ENCODE data around the gene HOXB4. TPM values are rescaled to one million over a fixed set of nuclear protein-coding genes. Genes with fewer than 3 reads are reported as not detected.

The HOXB4 gene
- total RNA-seq, 2 donors from 2014 or later: 5.0 to 6.9 TPM

- no peak for DNase-seq (ENCODE audit: low spot score)
- intact Hi-C loops (cut with DNase I): no loop called here
These were observed 12.0 kb downstream of the HOXB4 start for GRCh38 chr17:48565925-48566710.

DNA sequence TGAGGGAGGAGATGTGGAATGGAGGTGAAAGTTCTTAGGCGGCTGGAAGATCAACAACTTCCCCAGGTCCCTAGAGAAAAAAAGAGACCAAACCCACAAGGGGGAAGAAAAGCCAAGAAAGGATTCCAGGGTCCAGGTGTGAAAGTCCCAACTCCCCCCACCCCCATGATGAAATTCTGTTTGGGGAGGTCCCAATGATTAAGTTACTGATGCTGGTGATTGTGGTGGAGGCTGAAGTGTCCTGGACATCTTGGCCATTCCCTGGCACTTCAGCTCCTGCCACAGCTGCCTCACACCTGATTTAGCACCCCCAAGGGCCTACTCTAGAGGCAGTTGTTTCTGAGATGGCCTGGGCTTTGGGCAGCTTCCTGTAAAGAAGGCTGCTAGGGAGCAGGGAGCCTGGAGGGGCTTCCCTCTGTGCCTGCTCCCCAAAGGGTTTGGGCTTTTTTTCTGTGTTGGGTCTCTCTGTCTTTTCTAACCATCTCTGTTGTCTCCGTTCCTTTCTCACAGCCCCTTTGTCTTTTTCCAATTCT, 13.1 kb downstream of the HOXB4 start:
- DNase-seq (ENCODE audit: low spot score): no peak
- intact Hi-C loops (cut with DNase I): no loop called here

GRCh38 chr17:48564188-48565021, 13.7 kb downstream of the HOXB4 start:
- intact Hi-C loops (cut with DNase I): no loop called here
- DNase-seq (ENCODE audit: low spot score): no peak

- intact Hi-C loops (cut with DNase I): no loop called here
- no peak for DNase-seq (ENCODE audit: low spot score)
These were observed 14.3 kb downstream of the HOXB4 start for GRCh38 chr17:48563867-48564187.

DNA sequence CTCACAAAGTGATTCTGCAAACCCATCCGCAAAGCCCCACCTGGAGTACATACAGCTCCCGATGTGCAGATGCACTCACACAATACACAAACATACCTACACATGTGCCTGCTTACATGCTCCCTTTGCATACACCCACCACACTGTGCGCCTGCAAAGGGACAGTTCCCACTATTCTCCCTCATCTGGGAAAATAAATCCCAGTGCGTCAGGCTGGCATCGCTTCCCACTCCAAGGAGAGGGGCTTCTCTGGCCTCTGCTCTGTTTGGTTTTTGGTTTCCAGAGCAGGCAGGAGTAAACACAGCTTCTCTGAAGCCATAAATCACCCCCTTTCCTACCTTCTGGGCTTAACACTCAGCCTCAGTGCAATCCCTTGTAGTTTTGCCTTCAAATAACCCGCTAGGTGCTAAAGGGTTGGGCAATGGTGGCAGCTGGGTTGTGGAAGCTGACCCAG, 14.7 kb downstream of the HOXB4 start:
- DNase-seq (ENCODE audit: low spot score): no peak
- intact Hi-C loops (cut with DNase I): no loop called here

GRCh38 chr17:48562934-48563333, 15.2 kb downstream of the HOXB4 start:
- intact Hi-C loops (cut with DNase I): no loop called here
- no peak for DNase-seq (ENCODE audit: low spot score)

DNA sequence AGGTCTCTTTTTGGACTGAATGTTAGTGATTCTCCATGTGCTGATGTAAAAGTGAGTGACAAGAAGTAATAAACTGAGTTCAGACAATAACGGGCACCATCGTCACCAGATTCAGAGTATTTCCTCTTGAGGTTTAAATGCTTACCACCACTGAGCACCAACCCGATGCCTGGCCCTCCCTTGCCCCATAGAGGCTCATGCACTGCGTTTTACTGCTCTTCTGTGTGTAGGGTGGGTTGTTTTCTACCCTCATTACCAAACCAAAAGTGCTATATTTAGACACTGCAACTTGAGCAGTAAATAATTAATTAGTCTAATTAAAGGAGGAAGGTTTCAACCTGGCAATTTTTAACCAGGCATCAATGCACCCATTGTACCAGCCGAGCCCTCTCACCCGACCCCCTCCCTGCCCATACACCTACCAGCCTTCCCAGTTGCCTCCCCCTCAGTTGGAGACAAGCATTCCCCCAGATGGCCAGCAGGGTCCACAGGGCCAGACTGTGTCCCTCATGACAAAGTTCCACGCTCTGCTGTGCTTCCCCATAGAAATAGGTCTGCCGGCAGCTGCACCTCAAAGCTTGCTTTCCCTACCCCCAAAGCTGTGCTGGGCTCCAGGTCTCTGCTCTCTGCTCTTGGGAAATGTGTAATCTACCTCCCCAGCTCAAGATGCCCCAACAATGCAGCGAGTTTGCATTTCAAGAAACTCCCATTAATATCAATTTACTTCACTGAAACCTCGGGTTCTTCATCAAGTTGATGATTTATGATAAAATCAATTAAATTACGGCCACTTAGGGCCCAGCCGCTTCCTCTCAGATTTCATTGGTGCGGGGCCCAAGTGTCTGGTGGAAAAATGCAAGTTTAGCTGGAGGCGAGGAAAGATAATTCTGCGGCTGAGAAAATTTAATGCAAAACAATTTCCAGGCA, 16.0 kb downstream of the HOXB4 start:
- no peak for DNase-seq (ENCODE audit: low spot score)
- intact Hi-C loops (cut with DNase I): no loop called here

- intact Hi-C loops (cut with DNase I): no loop called here
- no peak for DNase-seq (ENCODE audit: low spot score)
These were observed 18.0 kb downstream of the HOXB4 start for GRCh38 chr17:48559840-48560817.

GRCh38 chr17:48559122-48559839, 18.9 kb downstream of the HOXB4 start:
- intact Hi-C loops (cut with DNase I): no loop called here
- DNase-seq (ENCODE audit: low spot score): no peak

DNA sequence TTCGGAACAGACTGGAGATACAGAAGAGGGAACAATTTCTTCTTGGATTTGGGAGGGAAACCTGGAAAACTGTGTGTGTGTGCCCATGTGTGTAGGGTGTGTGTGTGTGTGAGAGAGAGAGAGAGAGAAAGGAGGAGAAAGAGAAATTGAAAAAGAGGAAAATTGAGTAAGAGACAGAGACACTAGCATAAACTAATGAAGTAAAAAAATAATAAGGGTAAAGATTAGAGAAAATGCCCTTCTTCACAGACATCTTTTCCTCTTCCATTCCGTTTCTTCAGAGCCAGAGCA, 19.4 kb downstream of the HOXB4 start:
- intact Hi-C loops (cut with DNase I): no loop called here
- DNase-seq (ENCODE audit: low spot score): no peak

DNA sequence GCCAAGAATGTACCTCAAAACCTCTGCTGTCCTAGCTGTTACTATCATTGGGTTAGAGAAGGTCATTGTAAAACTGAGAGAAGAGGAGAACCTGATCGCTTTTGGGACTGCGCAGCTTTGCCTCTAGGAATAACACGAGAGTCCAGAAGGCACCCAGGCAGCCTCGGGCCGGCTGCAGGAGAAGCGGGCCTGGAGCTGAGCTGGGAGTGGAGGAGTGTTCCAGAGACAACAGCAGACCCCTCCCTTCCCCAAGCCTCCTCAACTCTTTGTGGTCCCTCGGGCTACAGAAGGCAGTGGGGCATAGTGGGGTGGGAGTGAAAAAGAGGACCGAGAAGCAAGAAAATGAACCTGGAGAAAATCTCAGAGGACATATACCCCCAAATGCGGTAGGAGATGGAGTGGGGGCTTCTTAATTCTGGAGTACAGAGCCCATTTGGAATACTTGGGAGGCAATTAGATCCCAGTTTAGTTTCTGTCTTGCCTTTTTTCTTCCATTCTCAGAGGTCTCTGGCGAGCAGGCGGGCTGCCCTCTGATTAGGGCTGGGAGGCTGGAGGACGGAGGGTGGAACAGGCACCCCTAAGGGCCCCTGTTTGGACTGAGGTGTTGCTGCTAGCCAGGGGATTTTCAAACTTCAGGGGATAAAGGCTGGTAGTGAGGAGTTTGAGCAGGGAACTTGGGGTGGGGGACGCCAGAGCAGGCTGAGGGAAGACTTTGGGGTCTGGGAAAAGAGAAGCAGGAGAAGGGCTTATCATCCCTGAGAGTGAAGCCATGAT, 19.9 kb downstream of the HOXB4 start:
- no peak for DNase-seq (ENCODE audit: low spot score)

DNA sequence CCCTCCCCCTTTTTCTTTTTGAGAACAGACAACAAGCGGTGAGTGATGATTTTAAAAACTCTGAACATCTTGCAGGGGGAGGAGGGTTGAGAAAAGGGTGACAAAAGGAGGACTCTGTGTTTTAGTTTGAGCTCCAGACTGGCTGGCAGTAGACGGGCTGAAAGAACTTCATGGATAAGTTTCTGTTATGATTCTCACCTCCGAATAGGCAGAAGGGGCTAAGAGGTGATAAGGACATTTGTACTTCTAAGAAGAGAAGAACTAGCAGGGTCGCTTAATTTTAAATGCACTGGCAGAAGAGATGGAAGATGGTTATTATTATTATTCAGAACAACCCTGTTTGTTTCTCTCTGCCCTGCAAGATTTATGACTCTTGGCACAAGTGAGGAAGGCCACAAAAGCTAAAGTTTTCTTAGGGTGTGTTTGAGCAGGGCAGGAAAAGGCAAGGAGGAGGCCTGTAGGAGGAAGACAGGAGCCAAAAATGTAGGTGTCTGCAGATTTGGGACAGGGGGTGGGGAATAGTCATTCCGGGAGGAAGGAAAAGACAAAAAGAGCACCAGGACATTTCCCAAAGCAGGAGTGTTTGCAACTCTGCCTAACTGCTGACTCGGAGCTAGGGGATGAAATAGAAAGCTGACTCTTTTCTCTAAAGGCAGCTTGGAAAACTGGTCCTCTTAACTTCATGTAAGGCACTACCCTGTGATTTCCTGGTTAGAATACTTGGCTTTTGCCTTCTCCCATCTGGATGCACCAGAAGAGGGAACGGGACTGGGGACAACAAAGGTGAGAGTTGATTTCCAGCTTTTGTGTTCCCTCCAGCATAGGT, 21.4 kb downstream of the HOXB4 start:
- intact Hi-C loops (cut with DNase I): no loop called here
- DNase-seq (ENCODE audit: low spot score): no peak

More for the DNA sequence above, 19.9 kb downstream of the HOXB4 start:
- intact Hi-C loops (cut with DNase I): no loop called here

GRCh38 chr17:48556229-48556575, 21.9 kb downstream of the HOXB4 start:
- no peak for DNase-seq (ENCODE audit: low spot score)
- intact Hi-C loops (cut with DNase I): no loop called here

DNA sequence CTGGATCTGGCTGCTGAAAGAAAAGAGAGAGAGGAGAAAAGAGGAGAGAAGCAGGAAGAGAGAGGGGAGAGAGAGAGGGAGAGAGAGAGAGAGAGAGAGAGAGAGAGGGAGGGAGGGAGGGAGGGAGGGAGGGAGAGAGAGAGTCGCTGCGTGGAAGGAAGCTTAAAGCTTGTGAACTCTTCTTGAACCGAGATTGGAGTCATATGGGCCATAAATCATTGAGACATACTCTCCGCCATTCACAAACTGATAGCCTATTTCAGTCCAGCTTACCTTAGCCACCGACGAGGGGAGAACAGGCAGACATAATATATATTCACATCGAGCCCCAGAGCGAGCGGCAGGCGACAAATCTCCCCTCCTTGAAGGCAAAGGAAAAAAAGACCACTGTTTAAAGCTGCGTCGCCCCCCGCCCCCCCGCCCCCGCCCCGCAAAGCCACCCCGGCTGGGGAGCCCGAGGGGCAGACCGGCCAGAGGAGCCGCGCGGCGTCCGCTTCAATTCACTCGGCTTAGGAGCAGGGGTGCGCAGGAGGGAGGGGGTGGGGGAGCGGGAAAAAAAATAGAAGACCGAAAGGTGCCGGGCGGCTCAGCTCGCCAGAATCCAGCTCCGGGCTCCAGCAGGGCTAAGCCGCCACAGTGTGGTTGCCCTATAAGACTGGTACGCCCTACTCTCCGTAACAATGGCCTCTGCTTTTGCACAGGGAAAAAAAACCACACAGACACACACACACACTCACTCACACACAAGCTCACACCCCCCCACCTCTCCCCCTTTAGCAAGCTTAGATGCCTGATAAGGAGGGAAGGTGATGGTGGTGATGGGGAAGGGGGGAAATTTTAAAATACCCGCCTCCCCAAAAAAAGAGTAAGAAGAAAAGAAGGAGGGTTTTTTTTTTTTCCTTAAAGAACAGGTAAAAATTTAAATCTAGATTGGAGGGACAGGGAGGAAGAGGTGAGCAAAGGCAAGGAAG, 22.6 kb downstream of the HOXB4 start:
- intact Hi-C loops (cut with DNase I): no loop called here
- DNase-seq (ENCODE audit: low spot score): no peak
